Measurements from ENCODE around the gene TENM3. TPM values are rescaled to one million over a fixed set of nuclear protein-coding genes. Genes with fewer than 3 reads are reported as not detected.

TENM3 gene
- total and polyA plus RNA-seq, 2 donors (not counting 3 experiments of a cell fraction or from before 2014, with no cell fraction given): 3.2 to 6.2 TPM

GRCh38 chr4:182575225-182575624, 332.0 kb downstream of the TENM3 start:
- Histone ChIP-seq H3K36me3 (ENCODE audit: control insufficient read depth in 2 of 2, extremely low read depth in 1 of 2, insufficient read depth in 2 of 2, low read length in 2 of 2) (no peaks in the 10 kb centered on the region), H3K27ac (ENCODE audit: insufficient read depth, low read depth, low read length) (no peak overlapping the region), H3K27me3 (ENCODE audit: control insufficient read depth in 2 of 2, insufficient read depth in 2 of 2, low read length in 2 of 2) (no peaks in the 10 kb centered on the region), H4K20me1 (replicated peaks; ENCODE audit: control insufficient read depth, extremely low read depth, insufficient read depth, low read length) (no peaks in the 10 kb centered on the region), H3K9me1 (replicated peaks; ENCODE audit: control insufficient read depth, extremely low read depth, insufficient read depth, low read length) (no peaks in the 10 kb centered on the region), H3K4me2 (ENCODE audit: insufficient read depth, low read length) (no peak overlapping the region), H3K9me3 (replicated peaks; ENCODE audit: control insufficient read depth, insufficient read depth, low read length) (no peaks in the 10 kb centered on the region), H3K79me2 (ENCODE audit: control insufficient read depth, insufficient read depth, low read length) (no peaks in the 10 kb centered on the region), H2AFZ (ENCODE audit: low read depth, low read length) (no peak overlapping the region), H3K4me1 (ENCODE audit: control insufficient read depth, extremely low read depth, insufficient read depth, low read length) (peaks cover 3% of the 10 kb centered on the region), H3K4me3 (replicated peaks in 1 of 3; ENCODE audit: insufficient read depth in 1 of 3, low read depth in 1 of 3, low read length in 3 of 3) (no peak overlapping the region), H3K9ac (replicated peaks; ENCODE audit: extremely low read depth, insufficient read depth, low read length) (no peak overlapping the region)
- intact Hi-C loops (cut with micrococcal nuclease) (no loop called here), dilution Hi-C loops (cut with MboI; ENCODE audit: extremely low pct_ligation_motif_present, low sequenced_read_pairs) (no loop called here)
- DNase-seq (ENCODE audit: low read depth, low spot score) (no peak), FAIRE-seq (no peak)
- ChIA-PET CTCF (no interaction called here), POLR2A (no interaction called here)
- TF ChIP-seq EZH2 (IDR thresholded peaks at IDR 0.05; ENCODE audit: borderline replicate concordance, low read depth, low read length, severe bottlenecking): no peak
- TF ChIP-seq FOS (IDR thresholded peaks at IDR 0.05; ENCODE audit: borderline replicate concordance, insufficient read depth, low read length): no peak
- TF ChIP-seq POLR2AphosphoS5 (IDR thresholded peaks at IDR 0.05; ENCODE audit: insufficient read depth, low read depth, low read length): no peak
- TF ChIP-seq MYC (IDR thresholded peaks at IDR 0.05; ENCODE audit: low read depth, low read length): no peak
- no peak for TF ChIP-seq JUN (IDR thresholded peaks at IDR 0.05; ENCODE audit: borderline replicate concordance, insufficient read depth, insufficient read length, low read depth)
- TF ChIP-seq POLR2A (IDR thresholded peaks at IDR 0.05; ENCODE audit: low read depth, low read length): no peak
- TF ChIP-seq, protein P1, sequence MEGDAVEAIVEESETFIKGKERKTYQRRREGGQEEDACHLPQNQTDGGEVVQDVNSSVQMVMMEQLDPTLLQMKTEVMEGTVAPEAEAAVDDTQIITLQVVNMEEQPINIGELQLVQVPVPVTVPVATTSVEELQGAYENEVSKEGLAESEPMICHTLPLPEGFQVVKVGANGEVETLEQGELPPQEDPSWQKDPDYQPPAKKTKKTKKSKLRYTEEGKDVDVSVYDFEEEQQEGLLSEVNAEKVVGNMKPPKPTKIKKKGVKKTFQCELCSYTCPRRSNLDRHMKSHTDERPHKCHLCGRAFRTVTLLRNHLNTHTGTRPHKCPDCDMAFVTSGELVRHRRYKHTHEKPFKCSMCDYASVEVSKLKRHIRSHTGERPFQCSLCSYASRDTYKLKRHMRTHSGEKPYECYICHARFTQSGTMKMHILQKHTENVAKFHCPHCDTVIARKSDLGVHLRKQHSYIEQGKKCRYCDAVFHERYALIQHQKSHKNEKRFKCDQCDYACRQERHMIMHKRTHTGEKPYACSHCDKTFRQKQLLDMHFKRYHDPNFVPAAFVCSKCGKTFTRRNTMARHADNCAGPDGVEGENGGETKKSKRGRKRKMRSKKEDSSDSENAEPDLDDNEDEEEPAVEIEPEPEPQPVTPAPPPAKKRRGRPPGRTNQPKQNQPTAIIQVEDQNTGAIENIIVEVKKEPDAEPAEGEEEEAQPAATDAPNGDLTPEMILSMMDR (IDR thresholded peaks at IDR 0.05; ENCODE audit: extremely low read depth in 1 of 2, insufficient read depth in 1 of 2, low read depth in 1 of 2, low read length in 2 of 2): no peak
- no peak for TF ChIP-seq GATA2 (IDR thresholded peaks at IDR 0.05; ENCODE audit: insufficient read depth, insufficient read length, low read depth, low read length)
- TF ChIP-seq MAX (IDR thresholded peaks at IDR 0.05; ENCODE audit: insufficient read depth, insufficient read length): no peak
- no TSS peak for BruUV-seq (replicated peaks)
